Endothelial cell of umbilical vein (primary cell): ENCODE results near the gene LSM11. TPM values are rescaled to one million over a fixed set of nuclear protein-coding genes. Genes with fewer than 3 reads are reported as not detected.
"Not testable (repeated sequence)": the region's sequence is repeated elsewhere in the genome, so short reads cannot be mapped to it uniquely, and the experiment has no call there.

Source experiments
- BruUV-seq: library from RNA; stranded (reverse); fragments of 400-500 nt; replicated peaks from 2 replicates; lab custom pipeline; 2021; lab: Mats Ljungman, UMichigan
- CTCF ChIA-PET: fragments of 300-600, 350-600 bp; sonication (Branson Sonifier 250); formaldehyde crosslinking; loops from one replicate; lab custom pipeline; 2021; ENCODE audit warnings: antibody characterized with exemption, inconsistent platforms; lab: Charles Lee
- POLR2A ChIA-PET: fragments of 300-600, 350-600 bp; sonication (Branson Sonifier 250); formaldehyde crosslinking; loops from one replicate; lab custom pipeline; 2021; ENCODE audit warnings: antibody characterized with exemption, inconsistent platforms; lab: Charles Lee
- DNase-seq: peaks from one replicate; pipeline ENCODE4 v3.0.0-alpha.2; 2011; ENCODE audit warnings: low read depth, low spot score
- FAIRE-seq: peaks from 2 replicates; lab custom pipeline; 2011; peaks lifted over from hg19 to GRCh38; lab: Jason Lieb, UNC
- H2AFZ ChIP-seq: 2 replicates; pipeline ENCODE4 v1.6.0; 2012; ENCODE audit warnings: low read depth, low read length, control low read depth, inconsistent platforms
- H3K27ac ChIP-seq: 2 replicates; pipeline ENCODE4 v1.5.1; 2011; ENCODE audit warnings: low read depth, mild to moderate bottlenecking, control low read depth, low read length, moderate library complexity; ENCODE audit not compliant: insufficient read depth
- H3K27me3 ChIP-seq, 2 experiments: 2 replicates each; pipeline versions ENCODE4 v1.6.0 to v1.6.1; 2011; ENCODE audit warnings: low read length in 2 of 2, mixed read lengths in 1 of 2; ENCODE audit not compliant: control insufficient read depth in 2 of 2, insufficient read depth in 2 of 2
- H3K36me3 ChIP-seq, 2 experiments: 2 replicates in 1 of 2; 3 replicates in 1 of 2; pipeline ENCODE4 v1.5.1; 2011; ENCODE audit warnings: low read length in 2 of 2, mild to moderate bottlenecking in 1 of 2, moderate library complexity in 1 of 2; ENCODE audit not compliant: control insufficient read depth in 2 of 2, insufficient read depth in 2 of 2; ENCODE audit errors: extremely low read depth in 1 of 2
- H3K4me1 ChIP-seq: 3 replicates; pipeline ENCODE4 v1.5.1; 2011; ENCODE audit warnings: mild to moderate bottlenecking, low read length; ENCODE audit not compliant: control insufficient read depth, insufficient read depth; ENCODE audit errors: extremely low read depth
- H3K4me2 ChIP-seq: 2 replicates; pipeline ENCODE4 v1.6.1; 2011; ENCODE audit warnings: low read length, control low read depth, mixed read lengths; ENCODE audit not compliant: insufficient read depth
- H3K4me3 ChIP-seq, 3 experiments: fragments of 200-600 bp in 1 of 3; sonication (generic), shearing (Covaris generic) in 1 of 3; replicated peaks in 1 of 3; 2 replicates each; pipeline ENCODE4 v1.5.1; 2011 to 2016; ENCODE audit warnings: control low read depth in 3 of 3, low read length in 3 of 3, mild to moderate bottlenecking in 2 of 3, inconsistent platforms in 1 of 3, low read depth in 1 of 3, moderate library complexity in 1 of 3; ENCODE audit not compliant: insufficient read depth in 1 of 3
- H3K79me2 ChIP-seq: 2 replicates; pipeline ENCODE4 v1.6.0; 2012; ENCODE audit warnings: low read length, inconsistent platforms; ENCODE audit not compliant: control insufficient read depth, insufficient read depth
- H3K9ac ChIP-seq: replicated peaks from 2 replicates; pipeline ENCODE3; 2011; ENCODE audit warnings: low read length, control low read depth; ENCODE audit not compliant: insufficient read depth; ENCODE audit errors: extremely low read depth
- H3K9me1 ChIP-seq: replicated peaks from 3 replicates; pipeline ENCODE4 v1.6.0; 2011; ENCODE audit warnings: mild to moderate bottlenecking, low read length; ENCODE audit not compliant: control insufficient read depth, insufficient read depth; ENCODE audit errors: extremely low read depth
- H3K9me3 ChIP-seq: replicated peaks from 2 replicates; pipeline ENCODE4 v1.5.1; 2012; ENCODE audit warnings: low read length, inconsistent platforms; ENCODE audit not compliant: control insufficient read depth, insufficient read depth
- H4K20me1 ChIP-seq: replicated peaks from 2 replicates; pipeline ENCODE3; 2011; ENCODE audit warnings: mild to moderate bottlenecking, low read length; ENCODE audit not compliant: control insufficient read depth, insufficient read depth; ENCODE audit errors: extremely low read depth
- EZH2 ChIP-seq: IDR thresholded peaks from 2 replicates; pipeline ENCODE4 v1.6.1; 2012; ENCODE audit warnings: borderline replicate concordance, low read depth, mild to moderate bottlenecking, moderate library complexity, low read length, inconsistent platforms; ENCODE audit not compliant: severe bottlenecking
- FOS ChIP-seq: IDR thresholded peaks from 2 replicates; pipeline ENCODE4 v1.6.1; 2011; ENCODE audit warnings: mild to moderate bottlenecking, low read length, moderate library complexity, borderline replicate concordance; ENCODE audit not compliant: insufficient read depth
- GATA2 ChIP-seq: IDR thresholded peaks from 2 replicates; pipeline ENCODE4 v1.7.0; 2011; ENCODE audit warnings: low read depth, mild to moderate bottlenecking, moderate library complexity, mixed read lengths, low read length; ENCODE audit not compliant: insufficient read length, insufficient read depth
- JUN ChIP-seq: IDR thresholded peaks from 2 replicates; pipeline ENCODE4 v1.6.1; 2011; ENCODE audit warnings: borderline replicate concordance, low read depth; ENCODE audit not compliant: insufficient read length, insufficient read depth
- MAX ChIP-seq: IDR thresholded peaks from 2 replicates; pipeline ENCODE4 v1.6.1; 2011; ENCODE audit not compliant: insufficient read depth, insufficient read length
- POLR2A ChIP-seq: IDR thresholded peaks from 2 replicates; pipeline ENCODE4 v1.6.1; 2012; ENCODE audit warnings: low read depth, mild to moderate bottlenecking, control low read depth, low read length
- POLR2AphosphoS5 ChIP-seq: IDR thresholded peaks from 2 replicates; pipeline ENCODE4 v1.6.1; 2012; ENCODE audit warnings: low read depth, mild to moderate bottlenecking, control low read depth, low read length, moderate library complexity; ENCODE audit not compliant: insufficient read depth
- dilution Hi-C: fragments of 300-500 bp; cut with MboI; formaldehyde crosslinking; loops from one replicate; pipeline ENCODE4 v1.15.0; 2019; ENCODE audit warnings: low sequenced_read_pairs; ENCODE audit not compliant: extremely low pct_ligation_motif_present
- intact Hi-C: fragments of 100-400 bp; cut with micrococcal nuclease; formaldehyde crosslinking; loops from one replicate; pipeline ENCODE4 v1.10.0; 2022
- polyA plus RNA-seq, 4 experiments: library from polyadenylated mRNA; depleted of rRNA in 3 of 4; stranded (reverse) in 3 of 4; unstranded in 1 of 4; fragments of >200 nt; gene quantifications; 2 replicates each; pipeline versions ENCODE4 v1.2.1 to v1.2.3, GENCODE V29; 2011 to 2012; ENCODE audit warnings: missing spikeins in 1 of 4
- total RNA-seq: library from RNA; stranded (reverse); gene quantifications from 2 replicates; pipeline ENCODE4 v1.2.3, GENCODE V29; 2021
- TF ChIP-seq, protein P1 (sequence below), 2 donors: IDR thresholded peaks; 1 replicate in 1 of 2; 2 replicates in 1 of 2; pipeline ENCODE4 v1.5.1; 2011; ENCODE audit warnings: low read length in 2 of 2, mild to moderate bottlenecking in 2 of 2, moderate library complexity in 2 of 2, control low read depth in 1 of 2, inconsistent platforms in 1 of 2, low read depth in 1 of 2; ENCODE audit not compliant: insufficient read depth in 1 of 2; ENCODE audit errors: extremely low read depth in 1 of 2

The LSM11 gene
- total and polyA plus RNA-seq, 2 donors (not counting 3 experiments of a cell fraction or from before 2014, with no cell fraction given): 3.5 to 7.3 TPM

DNA sequence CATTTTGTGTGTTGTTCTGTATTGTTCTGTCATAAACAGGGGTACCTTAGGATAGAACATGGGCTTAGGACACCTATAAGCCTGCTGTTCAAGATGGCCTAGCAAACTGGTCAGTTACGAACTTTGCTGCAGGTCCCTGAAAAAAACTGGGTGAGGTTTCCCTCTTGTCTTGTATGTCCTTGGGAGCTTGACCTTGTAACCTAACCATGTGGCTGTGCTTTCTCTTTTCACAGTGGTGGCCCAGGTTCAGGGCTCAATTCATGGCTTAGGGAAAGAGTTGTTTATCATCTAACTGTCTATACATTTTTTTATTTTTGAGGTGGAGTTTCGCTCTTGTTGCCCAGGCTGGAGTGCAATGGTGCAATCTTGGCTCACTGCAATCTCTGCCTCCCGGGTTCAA, 47.4 kb upstream of the LSM11 start:
- BruUV-seq, H3K9ac ChIP-seq, dilution Hi-C loops, FAIRE-seq, POLR2A ChIA-PET, H3K36me3 ChIP-seq, H4K20me1 ChIP-seq, H3K9me3 ChIP-seq, H3K4me3 ChIP-seq, CTCF ChIA-PET, H3K27me3 ChIP-seq, H2AFZ ChIP-seq, H3K4me2 ChIP-seq, H3K27ac ChIP-seq, DNase-seq, intact Hi-C loops, H3K4me1 ChIP-seq, H3K9me1 ChIP-seq, H3K79me2 ChIP-seq: not testable (repeated sequence)

- H3K9me1 ChIP-seq, dilution Hi-C loops, H3K27me3 ChIP-seq, BruUV-seq, intact Hi-C loops, DNase-seq, H3K27ac ChIP-seq, FAIRE-seq, H2AFZ ChIP-seq, H3K36me3 ChIP-seq, H4K20me1 ChIP-seq, H3K79me2 ChIP-seq, H3K9me3 ChIP-seq, H3K9ac ChIP-seq, H3K4me1 ChIP-seq, H3K4me3 ChIP-seq, H3K4me2 ChIP-seq, POLR2A ChIA-PET, CTCF ChIA-PET: not testable (repeated sequence)
Observed at GRCh38 chr5:157698674-157699073, 44.8 kb upstream of the LSM11 start.

- H3K9me3 ChIP-seq: no peaks in the 10 kb centered on the region
- H3K4me1 ChIP-seq: no peaks in the 10 kb centered on the region
- no peak overlapping the region for H3K4me3 ChIP-seq
- CTCF ChIA-PET: no interaction called here
- DNase-seq: no peak
- no peak for FAIRE-seq
- H3K79me2 ChIP-seq: no peaks in the 10 kb centered on the region
- no peak overlapping the region for H3K4me2 ChIP-seq
- H3K9ac ChIP-seq: no peak overlapping the region
- intact Hi-C loops: no loop called here
- no peak for TF ChIP-seq POLR2A
- TF ChIP-seq POLR2AphosphoS5: no peak
- TF ChIP-seq JUN: no peak
- no peak for TF ChIP-seq MAX
- TF ChIP-seq, protein P1, sequence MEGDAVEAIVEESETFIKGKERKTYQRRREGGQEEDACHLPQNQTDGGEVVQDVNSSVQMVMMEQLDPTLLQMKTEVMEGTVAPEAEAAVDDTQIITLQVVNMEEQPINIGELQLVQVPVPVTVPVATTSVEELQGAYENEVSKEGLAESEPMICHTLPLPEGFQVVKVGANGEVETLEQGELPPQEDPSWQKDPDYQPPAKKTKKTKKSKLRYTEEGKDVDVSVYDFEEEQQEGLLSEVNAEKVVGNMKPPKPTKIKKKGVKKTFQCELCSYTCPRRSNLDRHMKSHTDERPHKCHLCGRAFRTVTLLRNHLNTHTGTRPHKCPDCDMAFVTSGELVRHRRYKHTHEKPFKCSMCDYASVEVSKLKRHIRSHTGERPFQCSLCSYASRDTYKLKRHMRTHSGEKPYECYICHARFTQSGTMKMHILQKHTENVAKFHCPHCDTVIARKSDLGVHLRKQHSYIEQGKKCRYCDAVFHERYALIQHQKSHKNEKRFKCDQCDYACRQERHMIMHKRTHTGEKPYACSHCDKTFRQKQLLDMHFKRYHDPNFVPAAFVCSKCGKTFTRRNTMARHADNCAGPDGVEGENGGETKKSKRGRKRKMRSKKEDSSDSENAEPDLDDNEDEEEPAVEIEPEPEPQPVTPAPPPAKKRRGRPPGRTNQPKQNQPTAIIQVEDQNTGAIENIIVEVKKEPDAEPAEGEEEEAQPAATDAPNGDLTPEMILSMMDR (IDR thresholded peaks at IDR 0.05; ENCODE audit: extremely low read depth in 1 of 2, insufficient read depth in 1 of 2, low read depth in 1 of 2, low read length in 2 of 2): no peak
- TF ChIP-seq EZH2: no peak
- TF ChIP-seq GATA2: no peak
- TF ChIP-seq FOS: no peak
- H4K20me1 ChIP-seq: no peaks in the 10 kb centered on the region
- no peak overlapping the region for H2AFZ ChIP-seq
- POLR2A ChIA-PET: no interaction called here
- peaks cover 0 to 2% of the 10 kb centered on the region in 2 experiments for H3K27me3 ChIP-seq
- H3K36me3 ChIP-seq: no peaks in the 10 kb centered on the region
- no peaks in the 10 kb centered on the region for H3K9me1 ChIP-seq
- H3K27ac ChIP-seq: no peak overlapping the region
- BruUV-seq: no TSS peak
- dilution Hi-C loops: no loop called here
Observed at GRCh38 chr5:157703736-157704135, 39.8 kb upstream of the LSM11 start.
